Testis (tissue), 2 donors: ENCODE data around the gene DPP10.

Source experiments
- CTCF ChIP-seq, 3 experiments: fragments of 450-650 bp in 2 of 3; fragments of 200-600 bp in 1 of 3; sonication (generic) in 1 of 3; IDR thresholded peaks; one replicate each; pipeline ENCODE4 v1.5.1; 2016 to 2019; ENCODE audit warnings: antibody characterized with exemption in 3 of 3, mild to moderate bottlenecking in 2 of 3, moderate library complexity in 1 of 3
- POLR2A ChIP-seq: fragments of 450-650 bp; IDR thresholded peaks from one replicate; pipeline ENCODE4 v1.6.1; 2017; ENCODE audit warnings: antibody characterized with exemption, mild to moderate bottlenecking, moderate library complexity

- TF ChIP-seq POLR2A = no peak
- peak in 2 of 3 experiments; percentile 17 to 62 for TF ChIP-seq CTCF (IDR thresholded peaks at IDR 0.05)
These were observed 100.9 kb downstream of the DPP10 start for GRCh38 chr2:114543236-114543766.
